Left lung (tissue), 10 donors: Measurements from ENCODE around the gene DDT. TPM values are rescaled to one million over a fixed set of nuclear protein-coding genes. Genes with fewer than 3 reads are reported as not detected.
"Not testable (repeated sequence)": the region's sequence is repeated elsewhere in the genome, so short reads cannot be mapped to it uniquely, and the experiment has no call there.

Experiments used
- ATAC-seq: fragments of 200-7000 bp; cut with Tn5 transposase; one replicate; pipeline ENCODE4 v1.9.1; 2020; ENCODE audit warnings: moderate library complexity
- DNase-seq, 4 donors: peaks; one replicate each; pipeline ENCODE4 v3.0.0-alpha.2; 2013 to 2020
- H3K27ac ChIP-seq, 2 donors: fragments of 200-600 bp; sonication (generic) in 1 of 2; one replicate each; pipeline versions ENCODE4 v1.5.0 to v1.8.0; 2020 to 2021
- H3K27me3 ChIP-seq, 2 donors: fragments of 200-600 bp; sonication (generic) in 1 of 2; one replicate each; pipeline versions ENCODE4 v1.5.0 to v1.8.0; 2020 to 2021
- H3K36me3 ChIP-seq, 2 donors: fragments of 200-600 bp; sonication (generic) in 1 of 2; one replicate each; pipeline versions ENCODE4 v1.5.0 to v1.8.0; 2020 to 2021
- H3K4me1 ChIP-seq, 2 donors: fragments of 200-600 bp; one replicate each; pipeline ENCODE4 v1.8.0; 2021
- H3K4me3 ChIP-seq, 2 donors: fragments of 200-600 bp; sonication (generic) in 1 of 2; one replicate each; pipeline versions ENCODE4 v1.5.0 to v1.8.0; 2020 to 2021; ENCODE audit warnings: mild to moderate bottlenecking in 1 of 2
- H3K9me3 ChIP-seq, 2 donors: fragments of 200-600 bp; sonication (generic) in 1 of 2; one replicate each; pipeline versions ENCODE4 v1.5.0 to v1.8.0; 2020 to 2021
- intact Hi-C, 2 donors: fragments of 100-400 bp; cut with DNase I; formaldehyde crosslinking; loops; one replicate each; pipeline versions ENCODE4 v1.11.2 to v1.14.2; 2022
- polyA plus RNA-seq, 6 donors: library from polyadenylated mRNA; unstranded; fragments of 120-200 nt; gene quantifications; one replicate each; pipeline ENCODE4 v1.2.1, GENCODE V29; 2013; ENCODE audit not compliant: insufficient read length in 6 of 6
- total RNA-seq, 2 donors: library from RNA; stranded (reverse); fragmentation: NEBNext Ultra II Directional; extraction: Animal tissue kit (Norgen Biotek cat#: 25700); gene quantifications; one replicate each; pipeline ENCODE4 v1.2.1, GENCODE V29; 2021
- TF ChIP-seq, protein P1 (sequence below), 2 donors: fragments of 200-600 bp; sonication (generic) in 1 of 2; IDR thresholded peaks; one replicate each; pipeline versions ENCODE4 v1.5.0 to v1.8.0; 2021; ENCODE audit warnings: antibody characterized with exemption in 2 of 2
- donor health status: DM: no; HTN: yes; CAD: no.
- donor health status: DM: no; HTN: no; CAD: no.

Gene DDT
- total and polyA plus RNA-seq, 8 donors, result 52.5 to 132 (median 67.8) TPM

DNA sequence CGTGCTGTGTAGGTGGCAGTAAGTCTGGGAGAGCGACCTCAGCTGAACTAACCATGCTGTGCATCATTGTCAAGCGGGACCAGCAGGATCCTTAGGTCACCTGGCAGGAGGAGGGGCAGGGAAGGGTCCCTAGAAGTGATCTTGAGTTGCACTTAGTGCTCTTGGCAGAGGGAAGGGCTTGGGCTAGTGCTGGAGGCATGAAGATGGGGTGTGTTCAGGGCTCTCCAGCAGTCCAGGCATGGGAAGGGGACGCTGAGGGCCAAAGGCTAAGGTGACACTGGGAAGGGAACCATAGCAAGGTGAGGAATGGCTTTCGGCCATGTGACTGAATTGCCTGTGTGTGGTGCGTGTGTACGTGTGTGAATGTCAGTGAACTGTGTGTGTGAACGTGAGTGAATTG is 11.8 kb upstream of the DDT start:
- DNase-seq, H3K27me3 ChIP-seq, intact Hi-C loops, H3K9me3 ChIP-seq, H3K4me3 ChIP-seq, H3K27ac ChIP-seq, H3K4me1 ChIP-seq, H3K36me3 ChIP-seq: not testable (repeated sequence)
- ATAC-seq, result peak; percentile 77

DNA sequence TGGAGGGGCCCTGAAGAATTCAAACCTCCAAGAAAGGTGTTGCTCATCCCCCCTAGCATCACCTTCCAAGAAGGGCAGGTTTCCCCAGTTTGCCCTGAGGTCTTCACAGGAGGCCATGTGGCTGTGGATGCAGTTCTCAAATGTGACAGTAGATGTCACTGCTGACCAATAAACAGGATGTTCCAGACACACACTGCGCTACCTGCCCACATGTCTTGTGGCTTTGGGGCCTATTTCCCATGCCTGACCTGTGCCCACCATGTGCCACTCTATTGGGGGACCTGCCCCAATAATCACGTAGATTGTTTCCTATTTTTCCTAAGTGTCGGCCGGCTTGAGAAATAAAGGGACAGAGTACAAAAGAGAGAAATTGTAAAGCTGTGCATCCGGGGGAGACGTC is 10.2 kb upstream of the DDT start:
- H3K4me1 ChIP-seq, result no peaks in the 10 kb centered on the region
- DNase-seq, result peak in 2 of 4 donors; percentile 28 to 31
- no peaks in the 10 kb centered on the region for H3K36me3 ChIP-seq
- no peak overlapping the region for H3K4me3 ChIP-seq
- no peaks in the 10 kb centered on the region for H3K27me3 ChIP-seq
- peak; percentile 43 for ATAC-seq
- intact Hi-C loops, result no loop called here
- no peaks in the 10 kb centered on the region for H3K9me3 ChIP-seq
- TF ChIP-seq, protein P1, sequence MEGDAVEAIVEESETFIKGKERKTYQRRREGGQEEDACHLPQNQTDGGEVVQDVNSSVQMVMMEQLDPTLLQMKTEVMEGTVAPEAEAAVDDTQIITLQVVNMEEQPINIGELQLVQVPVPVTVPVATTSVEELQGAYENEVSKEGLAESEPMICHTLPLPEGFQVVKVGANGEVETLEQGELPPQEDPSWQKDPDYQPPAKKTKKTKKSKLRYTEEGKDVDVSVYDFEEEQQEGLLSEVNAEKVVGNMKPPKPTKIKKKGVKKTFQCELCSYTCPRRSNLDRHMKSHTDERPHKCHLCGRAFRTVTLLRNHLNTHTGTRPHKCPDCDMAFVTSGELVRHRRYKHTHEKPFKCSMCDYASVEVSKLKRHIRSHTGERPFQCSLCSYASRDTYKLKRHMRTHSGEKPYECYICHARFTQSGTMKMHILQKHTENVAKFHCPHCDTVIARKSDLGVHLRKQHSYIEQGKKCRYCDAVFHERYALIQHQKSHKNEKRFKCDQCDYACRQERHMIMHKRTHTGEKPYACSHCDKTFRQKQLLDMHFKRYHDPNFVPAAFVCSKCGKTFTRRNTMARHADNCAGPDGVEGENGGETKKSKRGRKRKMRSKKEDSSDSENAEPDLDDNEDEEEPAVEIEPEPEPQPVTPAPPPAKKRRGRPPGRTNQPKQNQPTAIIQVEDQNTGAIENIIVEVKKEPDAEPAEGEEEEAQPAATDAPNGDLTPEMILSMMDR (IDR thresholded peaks at IDR 0.05), result peak in 1 of 2 donors; percentile 25
- H3K27ac ChIP-seq, result no peak overlapping the region

- intact Hi-C loops, H3K27me3 ChIP-seq, DNase-seq, ATAC-seq, H3K27ac ChIP-seq, H3K36me3 ChIP-seq, H3K9me3 ChIP-seq, H3K4me1 ChIP-seq, H3K4me3 ChIP-seq: not testable (repeated sequence)
These were observed 6.3 kb upstream of the DDT start for GRCh38 chr22:23980567-23980966.

GRCh38 chr22:23979557-23980240 is 5.5 kb upstream of the DDT start, which contains the start of gene GSTT2:
TSS of gene GSTT2 (plus strand) at chr22:23980134.
- DNase-seq, H3K27ac ChIP-seq, H3K27me3 ChIP-seq, H3K36me3 ChIP-seq, H3K4me3 ChIP-seq, H3K4me1 ChIP-seq, intact Hi-C loops, H3K9me3 ChIP-seq: not testable (repeated sequence)
- ATAC-seq, result peak; percentile 96

DNA sequence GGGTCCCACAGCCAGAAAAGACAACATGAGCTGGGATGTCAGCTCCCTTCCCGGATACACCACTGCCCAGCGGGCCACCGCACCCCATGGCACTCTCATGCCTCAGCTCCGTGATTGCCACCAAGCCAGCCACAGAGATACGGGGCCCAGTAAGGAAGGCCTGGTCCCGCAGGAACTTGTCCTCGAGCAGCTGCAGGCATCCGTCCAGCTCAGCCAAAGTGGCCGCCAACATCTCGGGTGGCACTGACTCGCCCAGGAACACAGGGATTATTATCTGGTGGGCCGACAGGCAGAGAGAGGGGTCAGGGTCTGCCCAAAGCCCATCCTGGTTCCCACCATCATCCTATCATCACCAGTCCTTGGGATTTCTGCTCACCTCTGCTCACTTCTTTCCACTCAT is 3.1 kb upstream of the DDT start:
- H3K4me3 ChIP-seq, H3K27ac ChIP-seq, intact Hi-C loops, H3K27me3 ChIP-seq, H3K36me3 ChIP-seq, H3K4me1 ChIP-seq, H3K9me3 ChIP-seq, ATAC-seq, DNase-seq: not testable (repeated sequence)

DNA sequence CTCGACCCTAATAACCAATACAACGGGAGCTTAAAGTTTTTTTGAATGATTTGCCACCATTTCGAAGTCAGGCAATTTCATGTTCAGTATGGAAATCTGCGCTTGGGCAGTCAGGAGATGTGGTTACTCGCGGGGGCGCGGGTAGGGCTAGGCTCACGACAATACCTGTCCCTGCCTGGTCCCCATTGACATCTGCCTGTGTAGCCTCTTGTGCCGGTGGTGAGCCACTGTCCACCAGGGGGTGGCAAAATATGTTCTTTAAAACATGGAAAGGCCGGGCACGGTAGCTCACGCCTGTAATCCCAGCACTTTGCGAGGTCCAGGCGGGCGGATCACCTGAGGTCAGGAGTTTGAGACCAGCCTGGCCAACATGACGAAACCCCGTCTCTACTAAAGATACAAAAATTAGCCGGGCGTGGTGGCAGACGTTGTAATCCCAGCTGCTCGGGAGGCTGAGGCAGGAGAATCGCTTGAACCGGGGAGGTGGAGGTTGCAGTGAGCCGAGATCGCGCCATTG is 653 bp upstream of the DDT start:
- DNase-seq, H3K4me3 ChIP-seq, H3K27me3 ChIP-seq, H3K9me3 ChIP-seq, intact Hi-C loops, H3K27ac ChIP-seq: not testable (repeated sequence)
- H3K4me1 ChIP-seq, result peaks cover 0 to 11% of the 10 kb centered on the region in 2 donors
- ATAC-seq, result peak; percentile 13
- H3K36me3 ChIP-seq, result peaks cover 0 to 22% of the 10 kb centered on the region in 2 donors

- intact Hi-C loops, H3K9me3 ChIP-seq, H3K27ac ChIP-seq, DNase-seq, H3K4me3 ChIP-seq, ATAC-seq, H3K27me3 ChIP-seq: not testable (repeated sequence)
- peaks cover 0 to 31% of the 10 kb centered on the region in 2 donors for H3K36me3 ChIP-seq
- peaks cover 0 to 11% of the 10 kb centered on the region in 2 donors for H3K4me1 ChIP-seq
These were observed 2.3 kb downstream of the DDT start for GRCh38 chr22:23971927-23972326.

- intact Hi-C loops, result no loop called here
- Histone ChIP-seq H3K27me3 (no peaks in the 10 kb centered on the region), H3K27ac (no peak overlapping the region), H3K9me3 (no peaks in the 10 kb centered on the region), H3K36me3 (peaks cover 0 to 31% of the 10 kb centered on the region in 2 donors), H3K4me1 (peaks cover 0 to 11% of the 10 kb centered on the region in 2 donors), H3K4me3 (no peak overlapping the region)
- DNase-seq, result no peak
- ATAC-seq, result no peak
- TF ChIP-seq, protein P1 (IDR thresholded peaks at IDR 0.05), result no peak
These were observed 3.3 kb downstream of the DDT start for GRCh38 chr22:23970816-23971486.
